Adrenal gland (tissue), 5 donors: Measurements from ENCODE around the gene CHMP2A.

Source experiments
- POLR2A ChIP-seq, 2 donors: fragments of 450-650 bp; IDR thresholded peaks; one replicate each; pipeline ENCODE4 v1.6.1; 2017; ENCODE audit warnings: antibody characterized with exemption in 2 of 2, mild to moderate bottlenecking in 2 of 2, moderate library complexity in 1 of 2
- TF ChIP-seq, protein P1 (sequence below), 6 experiments: fragments of 450-650 bp in 4 of 6; fragments of 200-600 bp in 2 of 6; sonication (generic) in 1 of 6; IDR thresholded peaks; 1 replicate in 5 of 6; 2 replicates in 1 of 6; pipeline versions ENCODE4 v1.5.1 to v1.8.0; 2016 to 2021; ENCODE audit warnings: antibody characterized with exemption in 6 of 6, mild to moderate bottlenecking in 2 of 6, moderate library complexity in 1 of 6
- donor health status: DM: no; HTN: no; CAD: no.

DNA sequence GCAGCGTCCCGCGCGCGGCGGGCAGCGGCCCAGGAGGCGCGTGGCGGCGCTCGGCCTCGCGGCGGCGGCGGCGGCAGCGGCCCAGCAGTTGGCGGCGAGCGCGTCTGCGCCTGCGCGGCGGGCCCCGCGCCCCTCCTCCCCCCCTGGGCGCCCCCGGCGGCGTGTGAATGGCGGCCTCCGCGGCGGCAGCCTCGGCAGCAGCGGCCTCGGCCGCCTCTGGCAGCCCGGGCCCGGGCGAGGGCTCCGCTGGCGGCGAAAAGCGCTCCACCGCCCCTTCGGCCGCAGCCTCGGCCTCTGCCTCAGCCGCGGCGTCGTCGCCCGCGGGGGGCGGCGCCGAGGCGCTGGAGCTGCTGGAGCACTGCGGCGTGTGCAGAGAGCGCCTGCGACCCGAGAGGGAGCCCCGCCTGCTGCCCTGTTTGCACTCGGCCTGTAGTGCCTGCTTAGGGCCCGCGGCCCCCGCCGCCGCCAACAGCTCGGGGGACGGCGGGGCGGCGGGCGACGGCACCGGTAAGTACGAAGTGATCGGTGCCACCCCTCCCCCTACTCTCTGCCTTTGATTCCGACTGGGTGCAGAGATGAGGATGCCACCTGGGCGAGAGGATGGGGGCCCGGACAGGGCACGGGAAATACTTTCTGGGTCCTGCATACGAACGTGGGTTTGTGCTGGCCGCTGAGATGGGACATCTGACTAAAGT, 10.2 kb downstream of the CHMP2A start:
- TF ChIP-seq, protein P1, sequence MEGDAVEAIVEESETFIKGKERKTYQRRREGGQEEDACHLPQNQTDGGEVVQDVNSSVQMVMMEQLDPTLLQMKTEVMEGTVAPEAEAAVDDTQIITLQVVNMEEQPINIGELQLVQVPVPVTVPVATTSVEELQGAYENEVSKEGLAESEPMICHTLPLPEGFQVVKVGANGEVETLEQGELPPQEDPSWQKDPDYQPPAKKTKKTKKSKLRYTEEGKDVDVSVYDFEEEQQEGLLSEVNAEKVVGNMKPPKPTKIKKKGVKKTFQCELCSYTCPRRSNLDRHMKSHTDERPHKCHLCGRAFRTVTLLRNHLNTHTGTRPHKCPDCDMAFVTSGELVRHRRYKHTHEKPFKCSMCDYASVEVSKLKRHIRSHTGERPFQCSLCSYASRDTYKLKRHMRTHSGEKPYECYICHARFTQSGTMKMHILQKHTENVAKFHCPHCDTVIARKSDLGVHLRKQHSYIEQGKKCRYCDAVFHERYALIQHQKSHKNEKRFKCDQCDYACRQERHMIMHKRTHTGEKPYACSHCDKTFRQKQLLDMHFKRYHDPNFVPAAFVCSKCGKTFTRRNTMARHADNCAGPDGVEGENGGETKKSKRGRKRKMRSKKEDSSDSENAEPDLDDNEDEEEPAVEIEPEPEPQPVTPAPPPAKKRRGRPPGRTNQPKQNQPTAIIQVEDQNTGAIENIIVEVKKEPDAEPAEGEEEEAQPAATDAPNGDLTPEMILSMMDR (IDR thresholded peaks at IDR 0.05), result no peak
- TF ChIP-seq POLR2A (IDR thresholded peaks at IDR 0.05), result no peak
